CD4-positive, alpha-beta T cell treated with Interleukin-6 at 100 ng/mL for 8 hours (primary cell): ENCODE data around the gene PTPRK.

ENCODE experiments used
- DNase-seq: peaks from one replicate; pipeline ENCODE4 v3.0.0-alpha.2; 2020; ENCODE audit warnings: mixed read lengths, low spot score

PTPRK gene

GRCh38 chr6:128339635-128340450 lies 180.6 kb downstream of the PTPRK start:
- DNase-seq: no peak

GRCh38 chr6:128337619-128338018 lies 182.8 kb downstream of the PTPRK start:
- no peak for DNase-seq

GRCh38 chr6:128336436-128337095 lies 183.8 kb downstream of the PTPRK start:
- DNase-seq: no peak

GRCh38 chr6:128335963-128336362 lies 184.4 kb downstream of the PTPRK start:
- no peak for DNase-seq

- no peak for DNase-seq
These were observed 186.7 kb downstream of the PTPRK start for GRCh38 chr6:128333581-128334223.

GRCh38 chr6:128327890-128328289 lies 192.5 kb downstream of the PTPRK start:
- peak; percentile 42 for DNase-seq

GRCh38 chr6:128323011-128323410 lies 197.4 kb downstream of the PTPRK start:
- no peak for DNase-seq

- DNase-seq: no peak
These were observed 200.5 kb downstream of the PTPRK start for GRCh38 chr6:128319946-128320345.

- DNase-seq: no peak
These were observed 201.2 kb downstream of the PTPRK start for GRCh38 chr6:128319157-128319556.

GRCh38 chr6:128316258-128316929 lies 204.0 kb downstream of the PTPRK start:
- no peak for DNase-seq

GRCh38 chr6:128314190-128314589 lies 206.2 kb downstream of the PTPRK start:
- DNase-seq: no peak

GRCh38 chr6:128311944-128312570 lies 208.3 kb downstream of the PTPRK start:
- no peak for DNase-seq

- no peak for DNase-seq
These were observed 209.9 kb downstream of the PTPRK start for GRCh38 chr6:128310451-128310850.

- no peak for DNase-seq
These were observed 212.7 kb downstream of the PTPRK start for GRCh38 chr6:128307671-128308070.

- DNase-seq: no peak
These were observed 214.4 kb downstream of the PTPRK start for GRCh38 chr6:128305976-128306375.

- no peak for DNase-seq
These were observed 215.2 kb downstream of the PTPRK start for GRCh38 chr6:128305228-128305627.

- no peak for DNase-seq
These were observed 216.5 kb downstream of the PTPRK start for GRCh38 chr6:128303870-128304269.

GRCh38 chr6:128302942-128303341 lies 217.5 kb downstream of the PTPRK start:
- DNase-seq: no peak

- DNase-seq: no peak
These were observed 224.7 kb downstream of the PTPRK start for GRCh38 chr6:128295670-128296069.

- no peak for DNase-seq
These were observed 230.2 kb downstream of the PTPRK start for GRCh38 chr6:128290221-128290620.

- no peak for DNase-seq
These were observed 236.3 kb downstream of the PTPRK start for GRCh38 chr6:128284128-128284527.

- DNase-seq: no peak
These were observed 237.4 kb downstream of the PTPRK start for GRCh38 chr6:128282961-128283360.
